HG03378 (cell line): ENCODE measurements around the gene OVCH2.
"Not testable (repeated sequence)": the region's sequence is repeated elsewhere in the genome, so short reads cannot be mapped to it uniquely, and the experiment has no call there.

Experiments
- ATAC-seq: cut with Tn5 transposase; IDR thresholded peaks from one replicate; pipeline ENCODE4 v1.9.1; 2021; ENCODE audit warnings: mild to moderate bottlenecking, moderate library complexity; ENCODE audit not compliant: unreplicated experiment

Gene OVCH2

GRCh38 chr11:7706377-7706776 lies at the start of gene OVCH2:
TSS of gene OVCH2 (minus strand) at chr11:7706477. CDS start at chr11:7706394, 83 bp downstream.
- ATAC-seq = no peak

- no peak for ATAC-seq
Measured at GRCh38 chr11:7749456-7749855, 43.2 kb upstream of the OVCH2 start.

DNA sequence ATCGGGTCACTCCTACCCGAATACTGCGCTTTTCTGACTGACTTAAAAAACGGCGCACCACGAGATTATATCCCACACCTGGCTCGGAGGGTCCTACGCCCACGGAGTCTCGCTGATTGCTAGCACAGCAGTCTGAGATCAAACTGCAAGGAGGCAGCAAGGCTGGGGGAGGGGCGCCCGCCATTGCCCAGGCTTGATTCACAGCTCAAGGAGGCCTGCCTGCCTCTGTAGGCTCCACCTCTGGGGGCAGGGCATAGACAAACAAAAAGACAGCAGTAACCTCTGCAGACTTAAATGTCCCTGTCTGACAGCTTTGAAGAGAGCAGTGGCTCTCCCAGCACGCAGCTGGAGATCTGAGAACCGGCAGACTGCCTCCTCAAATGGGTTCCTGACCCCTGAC lies 28.5 kb upstream of the OVCH2 start:
- ATAC-seq = not testable (repeated sequence)

GRCh38 chr11:7714786-7715185 lies 8.5 kb upstream of the OVCH2 start:
- ATAC-seq = no peak

DNA sequence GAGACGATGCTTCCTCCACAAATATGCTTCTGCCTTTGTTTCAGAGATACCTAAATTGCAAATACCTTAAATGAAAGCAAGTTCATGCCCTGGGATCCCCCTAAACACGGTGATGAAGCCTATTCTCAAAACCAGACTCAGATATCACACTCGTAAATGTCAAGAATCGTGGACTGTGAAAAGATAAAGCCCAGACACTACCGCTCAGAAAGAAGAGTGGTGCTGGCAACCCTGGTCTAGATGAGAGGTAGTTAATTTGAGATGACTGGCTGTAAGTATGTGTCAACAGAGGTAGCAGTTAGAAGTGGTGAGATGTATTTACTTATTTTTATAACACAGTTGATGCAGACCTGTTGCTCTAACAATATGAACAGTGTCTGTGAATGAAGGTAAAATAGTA lies 2.5 kb downstream of the OVCH2 start:
- ATAC-seq = no peak

- ATAC-seq = no peak
Measured at GRCh38 chr11:7696424-7696823, 9.9 kb downstream of the OVCH2 start.

GRCh38 chr11:7694235-7694634 lies 12.0 kb downstream of the OVCH2 start:
- ATAC-seq = no peak

DNA sequence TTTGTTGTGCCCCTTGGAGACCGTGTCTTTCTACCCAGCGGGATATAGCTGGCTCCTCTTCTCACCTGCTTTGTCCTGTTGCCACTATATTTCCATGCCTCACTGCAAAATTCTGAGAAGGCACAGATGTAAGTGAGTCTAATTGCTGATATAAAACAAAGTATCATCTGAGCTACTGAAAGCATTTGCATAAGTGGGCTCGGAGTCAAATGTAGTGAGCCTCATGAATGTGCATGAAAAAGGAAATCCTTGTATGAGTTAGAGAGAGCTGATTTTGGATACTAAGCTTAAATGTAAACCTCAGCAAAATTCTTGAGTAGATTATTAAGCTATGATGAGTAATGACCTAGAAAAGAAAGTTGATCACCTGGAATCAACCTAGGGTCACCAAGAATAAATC lies 13.9 kb downstream of the OVCH2 start:
- no peak for ATAC-seq

- no peak for ATAC-seq
Measured at GRCh38 chr11:7691759-7692350, 14.4 kb downstream of the OVCH2 start.

GRCh38 chr11:7690648-7691047 lies 15.6 kb downstream of the OVCH2 start:
- no peak for ATAC-seq

- ATAC-seq = no peak
Measured at GRCh38 chr11:7689239-7689638, 17.0 kb downstream of the OVCH2 start.

- peak; percentile 66 for ATAC-seq
Measured at GRCh38 chr11:7688238-7688826, 17.9 kb downstream of the OVCH2 start.

GRCh38 chr11:7687386-7687785 lies 18.9 kb downstream of the OVCH2 start:
- ATAC-seq = no peak

DNA sequence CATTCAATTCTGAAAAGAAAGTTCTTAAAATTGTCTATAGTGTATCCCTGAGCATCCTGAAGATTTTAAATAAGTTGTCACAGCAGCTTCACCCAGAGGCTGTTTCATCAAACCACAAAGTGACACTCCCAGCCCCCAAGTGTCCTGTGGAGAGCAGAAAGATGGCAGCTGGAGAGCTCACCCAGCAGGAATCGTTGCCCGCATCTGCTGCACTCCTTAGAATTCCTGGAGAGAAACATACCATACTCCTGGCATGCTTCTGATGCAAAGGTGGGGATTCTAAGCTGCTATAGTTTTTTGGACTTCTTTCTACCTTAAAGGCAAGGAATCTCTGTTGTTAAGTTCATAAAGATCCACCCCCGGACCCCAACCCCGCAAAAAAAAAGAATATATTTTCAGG lies 19.5 kb downstream of the OVCH2 start:
- no peak for ATAC-seq

- no peak for ATAC-seq
Measured at GRCh38 chr11:7683571-7683970, 22.7 kb downstream of the OVCH2 start.

- ATAC-seq = no peak
Measured at GRCh38 chr11:7677796-7678201, 28.5 kb downstream of the OVCH2 start.

GRCh38 chr11:7677071-7677470 lies 29.2 kb downstream of the OVCH2 start:
- ATAC-seq = no peak

DNA sequence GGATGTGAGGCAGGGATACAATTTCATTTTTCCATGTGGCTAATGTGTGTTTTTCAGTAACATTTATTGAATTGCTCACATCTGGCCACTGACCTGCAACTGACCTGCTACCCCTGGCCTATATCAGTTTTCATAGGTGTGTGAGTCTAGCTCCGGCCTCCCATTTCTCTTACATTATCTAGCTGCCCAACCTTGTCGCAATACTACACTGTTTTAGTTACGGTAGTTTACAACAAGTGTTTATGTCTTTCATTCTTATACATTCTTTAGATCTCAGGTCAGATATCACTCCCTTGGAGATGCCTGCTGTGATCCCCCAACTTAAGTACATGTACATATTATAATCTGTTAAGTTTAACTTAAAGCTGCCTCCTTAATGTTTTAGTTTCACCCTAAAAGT lies 30.6 kb downstream of the OVCH2 start:
- ATAC-seq = no peak

DNA sequence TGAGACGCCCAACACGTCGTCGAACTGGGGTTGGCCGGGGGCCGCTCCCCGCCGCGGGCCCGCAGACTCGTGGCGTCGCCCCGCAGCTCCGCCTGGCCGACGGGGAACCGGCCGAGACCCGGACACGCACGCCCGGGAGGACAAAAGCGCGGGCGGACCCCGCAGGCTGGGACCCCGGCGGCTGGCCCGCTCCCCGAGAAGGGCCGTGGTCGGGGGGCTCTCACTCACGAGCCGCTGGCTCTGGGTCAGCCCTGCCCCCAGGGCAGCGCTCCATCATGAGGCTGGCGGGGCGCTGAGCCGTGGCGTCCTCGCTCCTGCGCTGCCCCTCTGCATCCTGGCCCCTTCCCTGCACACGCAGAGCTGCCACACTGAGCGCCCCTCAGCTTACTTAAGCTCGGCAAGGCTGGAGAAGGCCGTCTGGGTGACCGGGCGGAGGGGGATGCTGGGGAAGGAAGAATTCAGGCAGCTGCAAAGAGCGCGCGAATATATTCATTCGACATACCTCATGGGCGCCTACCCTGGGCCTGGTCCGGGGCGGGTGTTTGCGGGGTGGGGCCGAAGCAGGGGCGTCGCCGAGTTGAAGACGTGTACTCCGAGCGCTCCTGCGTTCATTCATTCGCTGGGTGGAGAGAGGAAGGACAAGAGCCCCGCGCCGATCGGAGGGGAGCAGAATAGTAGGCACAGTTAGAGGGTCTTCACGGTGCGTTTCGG lies 32.4 kb downstream of the OVCH2 start:
- no peak for ATAC-seq

DNA sequence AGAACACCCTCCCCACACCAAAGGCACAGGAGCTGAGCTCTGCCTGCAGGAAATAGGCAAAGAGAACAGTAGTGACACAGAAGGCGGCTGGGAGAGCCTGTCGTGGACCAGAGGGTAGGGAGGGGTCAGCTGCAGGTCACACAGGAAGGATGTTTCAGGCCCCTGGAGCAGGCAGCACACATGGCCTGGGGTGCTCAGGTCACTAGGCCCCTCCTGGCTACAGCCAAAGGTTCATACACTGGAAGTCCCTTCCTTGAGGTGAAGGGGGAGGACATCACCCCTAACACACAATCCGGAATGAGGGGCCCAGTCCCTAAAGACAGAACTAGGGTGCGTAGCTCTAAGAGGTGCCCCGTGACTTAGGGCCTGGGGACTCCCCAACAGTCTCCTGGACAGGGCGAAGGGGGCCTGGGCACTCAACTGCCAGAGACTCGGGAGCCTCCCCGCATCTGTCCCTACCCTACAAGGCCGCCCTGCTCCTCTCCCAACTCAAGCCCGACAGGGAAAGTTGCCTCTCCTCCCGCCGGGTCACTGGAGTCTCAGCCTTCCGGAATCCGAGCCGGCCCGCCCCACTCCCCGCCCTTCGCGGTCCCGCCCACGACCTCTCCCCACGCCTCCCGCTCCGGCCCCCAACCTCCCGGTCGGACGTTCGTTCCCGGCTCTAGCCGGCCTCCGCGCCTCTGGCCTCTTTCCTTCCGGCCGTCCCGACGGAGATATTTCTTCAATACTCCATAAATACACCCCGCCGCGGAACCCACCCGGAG lies 33.1 kb downstream of the OVCH2 start, which contains the start of gene CYB5R2:
Gene CYB5R2 (minus strand): TSS at position 541 of the 764 bp plus-strand sequence. CDS start 675 bp downstream, outside the sequence.
- ATAC-seq = no peak

DNA sequence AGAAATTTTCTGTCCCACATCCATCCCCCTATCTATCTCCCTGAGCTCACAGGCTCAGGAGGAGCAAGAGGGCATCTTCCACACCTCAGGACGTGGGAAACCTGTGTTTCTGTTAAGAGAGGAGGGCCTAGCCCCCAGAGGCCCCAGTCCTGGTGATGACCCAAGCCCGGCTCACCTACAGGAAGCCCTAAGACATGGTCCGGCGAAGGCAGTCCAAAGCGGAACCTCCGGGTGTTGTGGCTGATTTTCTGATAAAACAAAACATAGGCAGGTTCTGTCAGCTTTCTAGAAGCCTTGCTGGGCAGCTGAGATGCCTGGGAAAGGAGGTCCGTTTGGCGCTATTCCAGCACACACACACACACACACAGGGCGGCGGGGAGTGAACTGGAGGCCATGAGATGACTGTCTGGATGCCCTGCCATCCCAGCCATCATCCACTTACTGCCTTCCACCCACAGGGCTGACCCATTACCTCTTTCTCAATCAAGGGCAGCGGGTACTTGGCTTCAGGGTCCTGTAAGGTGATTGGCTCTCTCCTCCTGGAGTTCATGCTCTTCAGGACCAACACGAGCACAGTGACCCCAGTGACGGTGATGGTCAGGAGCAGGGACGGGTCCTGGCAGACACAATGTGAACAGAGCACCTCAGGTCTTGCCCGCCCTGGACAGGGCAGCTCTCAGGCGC lies 33.9 kb downstream of the OVCH2 start:
- no peak for ATAC-seq
